HG03025 (cell line): ENCODE data around the gene SGTB.
"Not testable (repeated sequence)": the region's sequence is repeated elsewhere in the genome, so short reads cannot be mapped to it uniquely, and the experiment has no call there.

Experiments
- ATAC-seq: cut with Tn5 transposase; IDR thresholded peaks from one replicate; pipeline ENCODE4 v1.9.1; 2021; ENCODE audit warnings: mild to moderate bottlenecking, moderate library complexity; ENCODE audit not compliant: unreplicated experiment, low FRiP score

SGTB gene

DNA sequence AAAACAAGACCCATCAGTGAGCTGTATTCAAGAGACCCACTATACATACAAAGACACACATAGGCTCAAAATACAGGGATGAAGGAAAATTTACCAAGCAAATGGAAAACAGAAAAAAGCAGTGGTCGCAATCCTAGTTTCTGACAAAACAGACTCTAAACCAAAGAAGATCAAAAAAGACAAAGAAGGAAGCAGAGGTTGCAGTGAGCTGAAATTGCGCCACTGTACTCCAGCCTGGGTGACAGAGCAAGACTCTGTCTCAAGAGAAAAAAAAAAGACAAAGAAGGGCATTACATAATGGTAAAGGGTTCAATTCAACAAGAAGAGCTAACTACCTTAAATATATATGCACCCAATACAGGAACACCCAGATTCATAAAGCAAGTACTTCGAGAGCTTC is 45.9 kb downstream of the SGTB start:
- not testable (repeated sequence) for ATAC-seq

DNA sequence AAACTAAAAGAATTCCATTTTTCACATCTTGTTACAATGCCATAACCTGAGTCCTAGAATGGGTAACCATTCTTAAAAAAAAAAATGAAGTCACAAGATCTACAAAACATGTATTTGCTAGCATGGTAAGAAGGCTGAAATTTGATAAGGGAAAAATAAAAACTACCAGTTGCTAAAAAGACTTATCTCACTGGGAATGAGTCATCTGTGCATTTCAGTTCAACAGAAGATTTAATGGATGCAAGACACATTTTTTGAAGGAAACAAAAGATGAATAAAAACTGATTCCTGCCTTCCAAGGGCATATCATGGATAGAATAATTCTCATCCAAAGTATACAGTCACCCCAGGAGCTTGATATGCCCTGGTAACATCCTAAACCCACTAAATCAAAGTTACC is 47.2 kb downstream of the SGTB start:
- no peak for ATAC-seq

DNA sequence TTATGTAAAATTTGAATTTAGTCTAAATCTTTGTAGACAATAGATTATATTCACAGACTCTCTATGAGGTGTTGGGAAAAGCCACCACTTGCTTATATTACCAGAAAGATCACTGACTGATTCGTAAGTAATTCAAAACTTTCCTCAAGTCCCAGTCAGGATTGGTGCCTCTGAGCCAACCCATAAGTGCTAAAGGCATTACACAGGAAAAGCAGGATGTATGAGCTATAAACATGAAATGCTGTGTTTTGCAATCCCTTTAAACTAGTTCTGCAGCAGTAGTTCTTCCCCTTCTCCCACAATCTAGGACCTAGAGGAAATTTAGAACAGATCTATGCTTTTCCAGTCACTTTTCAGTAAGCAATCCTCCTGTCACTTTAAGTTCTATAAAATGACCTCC is 49.1 kb downstream of the SGTB start:
- no peak for ATAC-seq

DNA sequence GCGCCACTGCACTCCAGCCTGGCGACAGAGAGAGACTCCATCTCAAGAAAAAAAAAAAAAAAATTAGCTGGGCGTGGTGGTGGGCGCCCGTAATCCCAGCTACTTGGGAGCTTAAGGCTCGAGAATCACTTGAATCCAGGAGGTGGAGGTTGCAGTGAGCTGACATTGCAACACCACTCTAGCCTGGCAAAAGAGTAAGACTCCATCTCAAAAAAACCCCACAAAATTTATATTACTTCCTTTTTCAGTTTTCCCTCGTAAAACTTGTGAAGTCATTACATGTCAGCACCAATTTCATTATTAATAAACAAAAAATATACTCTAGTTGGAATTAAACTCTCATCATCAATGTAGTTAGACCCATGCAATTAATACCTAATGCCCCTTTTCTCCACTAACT is 53.2 kb downstream of the SGTB start:
- no peak for ATAC-seq

DNA sequence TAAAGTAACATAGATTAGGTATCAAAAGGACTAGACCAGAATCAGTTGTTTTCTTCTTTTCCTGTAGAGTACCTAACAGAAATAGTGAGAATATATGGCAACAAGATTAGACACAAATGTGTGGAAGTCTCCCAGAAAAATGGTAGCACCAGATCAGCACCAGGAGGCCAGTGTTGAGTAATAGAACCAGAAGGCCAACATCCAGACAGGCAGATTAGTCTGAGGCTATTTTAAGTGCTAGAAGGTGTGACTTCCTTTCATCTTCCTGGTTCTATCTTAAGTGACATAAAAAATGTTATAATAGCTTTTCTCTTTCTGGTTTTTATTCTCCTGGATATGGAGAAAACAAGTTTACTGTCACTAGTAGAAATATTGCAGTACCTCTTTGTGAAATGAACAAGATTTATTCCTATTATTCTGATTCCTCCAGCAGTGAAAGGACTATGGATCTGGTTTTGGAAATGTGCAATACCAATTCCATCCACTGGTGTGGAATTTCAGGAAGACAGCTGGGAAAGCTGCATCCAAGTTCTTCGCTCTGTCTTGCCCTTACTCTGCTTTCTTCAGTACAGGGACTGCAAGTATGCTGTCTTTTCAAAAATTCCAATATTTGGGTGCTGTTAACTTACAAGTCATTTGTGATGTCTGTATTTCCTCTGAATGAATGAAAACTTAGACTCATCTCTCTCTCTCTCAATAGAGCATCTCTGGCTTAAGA is 57.9 kb downstream of the SGTB start:
- no peak for ATAC-seq

DNA sequence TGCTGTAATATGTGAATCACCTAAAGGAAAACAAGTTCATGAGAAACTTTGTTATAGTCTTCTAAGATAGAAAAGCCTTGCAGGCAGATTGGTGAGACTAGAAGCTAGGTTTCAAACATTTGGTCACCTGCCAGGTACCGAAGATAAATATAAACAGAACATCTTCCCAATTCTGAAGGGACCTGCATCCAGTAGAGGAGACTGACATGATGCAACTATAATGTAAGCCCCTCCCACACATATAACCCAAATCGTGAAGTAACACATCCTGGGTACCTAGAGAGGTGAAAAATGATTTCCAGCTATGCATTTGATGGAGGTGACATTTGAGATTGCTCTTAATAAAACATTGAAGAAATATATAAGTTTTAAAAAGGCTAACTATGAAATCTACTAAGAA is 67.2 kb downstream of the SGTB start:
- ATAC-seq = no peak

DNA sequence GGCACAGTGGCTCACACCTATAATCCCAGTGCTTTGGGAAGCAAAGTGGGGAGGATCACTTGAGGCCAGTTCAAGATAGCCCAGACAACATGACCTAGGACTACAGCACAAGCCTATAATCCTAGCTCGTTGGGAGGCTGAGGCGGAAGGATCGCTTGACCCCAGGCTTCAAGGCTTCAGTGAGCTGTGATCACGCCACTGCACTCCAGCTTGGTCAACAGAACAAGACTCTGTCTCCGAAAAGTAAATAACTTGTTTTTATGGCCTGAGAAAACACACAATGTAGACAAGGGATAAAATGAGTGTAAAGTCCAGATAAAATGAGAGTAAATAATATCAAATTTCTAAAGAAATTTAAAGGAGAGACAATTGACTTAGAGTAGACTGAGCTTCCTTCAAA is 70.8 kb downstream of the SGTB start:
- ATAC-seq = no peak

DNA sequence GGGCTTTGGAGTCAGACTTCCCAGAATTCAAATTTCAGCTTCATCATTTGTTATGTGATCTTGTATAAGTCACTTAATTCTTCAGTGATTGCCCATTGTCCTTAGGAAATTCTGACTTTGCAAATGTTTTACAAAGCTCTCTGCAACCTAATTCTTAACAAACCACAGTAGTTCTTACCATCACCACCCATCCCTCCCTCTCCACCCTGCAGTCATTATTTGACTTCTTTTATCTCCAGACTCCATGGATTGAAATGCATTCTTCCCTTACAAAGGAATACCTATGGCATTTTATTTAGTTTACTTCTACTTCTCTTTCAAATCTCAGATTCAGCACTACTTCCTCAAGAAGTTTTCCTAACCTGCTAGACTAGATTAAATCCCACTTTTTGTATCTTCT is 74.0 kb downstream of the SGTB start:
- no peak for ATAC-seq

DNA sequence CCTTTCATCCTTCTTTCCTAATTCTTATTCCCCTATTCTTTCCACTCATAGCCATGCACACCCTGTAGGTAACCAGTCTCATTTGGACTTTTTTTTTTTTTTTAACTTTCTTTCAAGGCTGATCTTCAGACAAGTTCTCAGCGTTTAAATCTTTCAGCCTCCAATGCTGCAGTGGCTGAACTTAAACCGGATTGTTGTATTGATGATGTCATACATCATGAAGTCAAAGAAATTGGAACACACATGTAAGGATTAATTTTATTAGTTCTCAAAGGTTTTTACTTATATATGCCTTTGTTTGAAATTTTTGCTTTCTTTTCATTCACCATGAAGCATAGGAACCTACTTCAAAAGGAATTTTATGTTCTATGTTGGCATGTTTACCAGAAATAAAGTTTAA is 75.0 kb downstream of the SGTB start:
- no peak for ATAC-seq

DNA sequence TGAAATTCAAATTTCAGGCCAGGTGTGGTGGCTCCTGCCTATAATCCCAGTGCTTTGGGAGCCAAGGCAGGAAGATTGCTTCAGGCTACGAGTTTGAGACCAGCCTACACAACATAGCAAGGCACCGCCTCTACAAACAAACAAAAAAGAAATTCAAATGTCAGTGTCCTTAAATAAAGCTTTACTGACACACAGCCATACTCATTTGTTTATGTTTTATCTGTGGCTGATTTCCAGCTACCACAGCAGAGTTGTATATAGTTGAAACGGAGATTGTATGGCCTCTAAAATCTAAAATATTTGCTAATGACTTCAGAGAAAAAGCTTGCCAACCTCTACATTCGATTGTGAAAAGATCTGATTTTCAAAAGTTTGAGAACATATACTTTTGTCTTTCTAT is 81.7 kb downstream of the SGTB start:
- no peak for ATAC-seq

DNA sequence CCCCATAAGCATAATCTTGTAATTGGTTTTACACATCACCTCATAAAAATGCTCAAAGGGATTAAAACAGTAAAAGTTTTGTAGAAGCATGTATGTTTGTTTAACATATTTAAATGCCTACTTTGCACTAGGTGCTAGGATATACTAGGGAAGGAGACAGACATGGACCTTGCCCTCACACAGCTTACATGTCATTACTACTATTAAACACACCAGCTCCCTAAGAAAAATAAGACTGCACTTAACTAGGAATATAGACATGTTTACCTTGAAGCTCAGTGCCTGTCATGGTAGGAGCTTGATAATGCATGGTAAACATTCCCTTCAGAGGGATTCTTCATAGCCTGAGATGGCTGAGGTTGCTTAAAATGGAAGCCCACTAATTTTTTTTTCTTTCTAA is 90.9 kb downstream of the SGTB start:
- ATAC-seq = no peak

DNA sequence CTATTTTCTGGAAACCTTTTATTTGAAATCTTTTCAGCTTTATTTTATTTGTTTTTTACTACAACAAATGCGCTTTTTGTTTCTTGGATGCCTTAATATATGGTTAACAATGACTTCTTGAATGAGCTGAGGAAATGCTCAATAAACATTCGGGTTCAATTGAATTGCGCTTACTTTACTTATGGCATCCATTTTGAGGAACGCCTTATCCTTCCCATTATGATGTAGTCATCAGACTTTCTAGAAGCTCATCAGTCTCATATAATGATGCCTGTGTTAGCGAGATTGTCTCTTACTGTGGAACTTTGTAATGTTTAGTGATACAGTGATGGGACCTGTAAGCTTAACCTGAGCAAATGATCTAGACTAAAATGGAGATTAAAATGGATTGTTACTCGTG is 96.2 kb downstream of the SGTB start:
- ATAC-seq = no peak

DNA sequence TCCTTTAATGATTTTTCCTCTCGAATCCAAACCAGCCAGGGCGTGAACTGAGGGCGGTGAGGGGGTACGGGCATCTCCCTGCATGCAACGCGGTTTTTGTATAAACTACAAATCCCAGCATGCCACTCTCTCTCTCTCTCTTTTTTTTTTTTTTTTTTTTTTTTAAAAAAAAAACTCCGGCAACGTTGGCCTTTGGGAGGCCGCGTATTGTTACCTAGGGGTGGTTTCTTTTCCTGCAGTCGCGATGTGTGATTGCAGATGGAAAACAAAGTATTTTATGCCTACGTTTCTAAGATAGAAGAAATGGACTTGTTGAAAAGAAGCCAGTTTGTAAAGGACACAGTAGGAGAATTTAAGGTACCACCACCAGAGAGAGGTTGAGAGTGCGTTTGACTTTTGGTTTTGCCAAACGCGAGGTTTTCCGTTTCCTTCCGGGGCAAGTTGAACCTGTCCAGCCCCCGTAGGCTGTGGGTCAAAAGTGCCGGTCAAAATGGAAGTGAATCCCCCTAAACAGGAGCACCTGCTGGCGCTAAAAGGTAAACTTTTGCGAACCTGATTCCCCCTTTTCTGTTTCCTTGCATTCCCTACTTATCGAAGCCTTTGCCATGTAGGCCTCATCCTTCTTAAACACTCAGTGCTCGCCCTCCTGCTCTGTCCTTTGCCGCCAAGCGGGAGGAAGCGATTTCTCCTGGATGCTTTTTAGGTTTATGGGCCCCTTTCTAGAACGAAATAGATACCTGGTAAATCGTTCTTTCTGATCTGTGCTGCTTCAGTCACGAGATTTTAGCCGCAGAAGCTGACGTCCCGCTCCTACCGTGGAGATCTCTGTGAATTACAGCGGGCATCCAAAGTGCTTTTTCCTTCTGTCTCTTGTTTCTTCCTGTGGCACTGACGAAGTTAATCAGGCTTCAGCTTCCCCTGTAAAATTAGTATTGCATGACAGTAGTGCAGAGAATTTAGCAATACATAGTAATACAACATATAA is 97.0 kb downstream of the SGTB start, which contains the start of the genes SHLD3 and TRAPPC13:
TSS of gene SHLD3 (plus strand) at position 457 of the 985 bp plus-strand sequence. CDS start 4,561 bp downstream, outside the sequence.
TSS of gene TRAPPC13 (plus strand) at position 457 of the 985 bp plus-strand sequence. CDS start at position 491, 34 bp downstream.
- peak; percentile 76 for ATAC-seq

DNA sequence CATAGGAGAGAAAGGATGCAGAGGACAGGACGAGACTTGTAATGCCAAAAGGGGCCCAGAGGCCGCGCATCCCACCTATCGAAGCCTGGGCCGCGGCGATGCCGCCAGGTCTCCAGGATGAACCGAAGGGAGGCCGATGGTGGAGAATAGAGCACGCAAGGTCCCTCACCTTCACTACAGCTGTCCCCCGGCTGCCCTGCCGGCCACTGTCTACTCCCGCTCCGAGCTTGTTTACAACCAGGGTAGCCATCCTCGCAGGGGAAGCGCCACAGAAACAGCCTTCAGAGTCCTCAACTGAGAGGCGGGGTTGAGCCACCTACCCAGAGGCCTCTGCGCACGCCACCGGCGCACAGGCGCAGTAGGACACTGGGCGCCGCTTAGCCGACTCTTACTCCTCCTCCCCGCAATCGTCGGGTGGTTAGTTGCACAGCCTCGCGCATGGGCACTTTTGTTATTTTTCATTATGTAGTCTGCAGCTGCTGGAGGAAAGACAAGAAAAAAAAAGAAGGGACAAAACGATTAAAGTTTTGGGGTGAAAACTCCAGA is 97.8 kb downstream of the SGTB start, which contains the start of gene TRIM23:
TSS of gene TRIM23 (minus strand) at position 309 of the 546 bp plus-strand sequence. CDS start at position 250, 59 bp downstream.
- ATAC-seq = peak; percentile 94

DNA sequence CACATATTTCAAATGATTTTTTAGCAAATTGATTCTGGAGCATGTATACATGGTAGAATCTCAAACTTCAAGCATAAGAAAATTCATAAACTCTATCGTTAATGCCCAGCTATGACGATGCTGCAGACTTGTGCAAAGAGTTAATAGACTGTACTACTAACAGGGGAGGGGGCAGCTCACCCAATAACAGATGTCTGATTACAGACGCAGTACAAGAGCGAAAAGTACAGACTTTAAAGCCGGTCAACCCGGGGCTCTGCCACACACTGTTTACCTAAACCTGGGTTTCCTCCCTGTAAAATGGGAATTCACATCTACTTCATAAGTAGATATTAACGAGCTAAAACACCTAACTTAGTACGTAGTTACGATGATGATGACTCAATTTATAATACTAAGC is 98.4 kb downstream of the SGTB start:
- no peak for ATAC-seq

DNA sequence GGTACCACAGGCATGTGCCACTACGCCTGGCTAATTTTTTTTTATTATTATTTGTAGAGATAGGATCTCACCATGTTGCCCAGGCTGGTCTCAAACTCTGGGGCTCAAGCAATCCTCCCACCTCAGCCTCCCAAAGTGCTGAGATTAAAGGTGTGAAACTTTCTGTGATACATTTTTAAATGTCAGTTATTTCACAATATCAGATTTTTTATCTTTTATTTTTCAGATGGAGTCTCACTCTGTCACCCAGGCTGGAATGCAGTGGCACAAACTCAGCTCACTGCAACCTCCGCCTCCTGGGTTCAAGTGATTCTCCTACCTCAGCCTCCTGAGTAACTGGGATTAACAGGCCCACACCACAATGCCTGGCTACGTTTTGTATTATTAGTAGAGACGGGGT is 99.9 kb downstream of the SGTB start:
- not testable (repeated sequence) for ATAC-seq

DNA sequence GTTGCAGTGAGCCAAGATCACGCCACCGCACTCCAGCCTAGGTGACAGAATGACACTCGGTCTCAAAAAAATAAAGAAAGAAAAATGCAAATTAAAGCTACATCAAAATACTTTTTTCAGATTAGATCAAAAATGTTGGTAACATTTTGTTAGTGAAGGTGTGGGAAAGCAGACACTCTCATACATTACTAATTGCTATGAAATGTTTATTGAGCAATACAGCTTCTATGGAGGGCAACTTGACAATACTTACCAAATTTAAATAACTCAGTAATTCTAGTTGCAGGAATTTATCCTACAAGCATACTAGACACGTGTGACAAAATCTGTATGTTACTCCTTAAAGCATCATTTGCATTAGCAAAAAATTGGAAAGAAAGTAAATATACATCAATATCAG is 101.9 kb downstream of the SGTB start:
- ATAC-seq = no peak
